Stimulated activated naive CD8-positive, alpha-beta T cell treated with anti-CD3 and anti-CD28 coated beads, Interleukin-15, amount 100 ng/mL, for 72 hours (primary cell): ENCODE data around the gene RPS6KL1.
A peak's percentile ranks its signal among the peaks of the same experiment; 100 is the strongest.

Experiments used
- ATAC-seq: fragments of 150-1000 bp; cut with Tn5 transposase; 2 replicates; pipeline ENCODE4 v1.10.0; 2021; ENCODE audit warnings: mild to moderate bottlenecking, moderate library complexity
- DNase-seq, 2 donors: peaks; one replicate each; pipeline ENCODE4 v3.0.0; 2021 to 2022
- H3K27ac Mint-ChIP-seq, 2 donors: one replicate each; pipeline ENCODE4 v1.8.0; 2022; ENCODE audit warnings: mild to moderate bottlenecking in 2 of 2, mixed read lengths in 2 of 2, moderate library complexity in 2 of 2
- H3K27me3 Mint-ChIP-seq: one replicate; pipeline ENCODE4 v1.8.0; 2022; ENCODE audit warnings: mixed read lengths
- H3K4me1 Mint-ChIP-seq: one replicate; pipeline ENCODE4 v1.8.0; 2022; ENCODE audit warnings: mild to moderate bottlenecking, mixed read lengths
- H3K4me3 Mint-ChIP-seq, 2 donors: one replicate each; pipeline ENCODE4 v1.8.0; 2022; ENCODE audit warnings: mild to moderate bottlenecking in 2 of 2, mixed read lengths in 2 of 2, moderate library complexity in 1 of 2
- H3K9me3 Mint-ChIP-seq, 2 donors: one replicate each; pipeline ENCODE4 v1.8.0; 2022; ENCODE audit warnings: mixed read lengths in 2 of 2

Gene RPS6KL1

DNA sequence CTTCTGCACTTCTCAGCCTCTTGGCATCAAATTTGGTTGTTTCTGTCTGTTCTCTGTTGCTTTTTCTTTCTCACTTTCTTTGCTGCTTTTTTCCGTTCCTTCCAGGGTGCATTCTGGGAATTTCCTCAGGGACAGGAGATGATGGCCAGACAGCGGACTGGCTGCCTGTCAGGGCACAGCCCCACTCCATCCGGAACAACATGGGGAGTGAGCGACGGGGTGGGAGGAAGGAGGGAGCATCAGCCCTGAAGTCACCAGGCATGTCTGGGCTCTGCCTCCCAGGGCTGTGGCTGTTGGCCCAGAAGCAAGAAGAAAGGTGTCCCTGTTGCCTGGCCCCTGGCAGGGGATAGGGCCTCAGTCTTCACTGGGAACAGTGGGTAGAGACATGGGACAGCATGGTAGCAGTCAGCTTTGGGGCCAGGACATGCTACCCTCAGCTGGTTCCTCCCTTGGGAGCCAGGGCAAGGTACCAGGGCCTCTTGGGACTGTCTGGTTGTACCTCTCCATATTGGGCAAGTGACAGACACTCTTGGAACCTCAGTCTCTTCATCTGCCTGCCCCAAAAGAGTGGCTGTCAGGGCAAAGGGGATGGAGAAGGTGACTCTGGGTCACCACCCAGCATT is 23.7 kb upstream of the RPS6KL1 start:
- ATAC-seq (no peak), DNase-seq (no peak)
- peak overlapping the region in 1 of 2 donors; percentile 79 for H3K27ac Mint-ChIP-seq
- H3K27me3 Mint-ChIP-seq = peaks cover 7% of the 10 kb centered on the region
- H3K9me3 Mint-ChIP-seq = no peaks in the 10 kb centered on the region
- peaks cover 26% of the 10 kb centered on the region for H3K4me1 Mint-ChIP-seq
- no peak overlapping the region for H3K4me3 Mint-ChIP-seq

DNA sequence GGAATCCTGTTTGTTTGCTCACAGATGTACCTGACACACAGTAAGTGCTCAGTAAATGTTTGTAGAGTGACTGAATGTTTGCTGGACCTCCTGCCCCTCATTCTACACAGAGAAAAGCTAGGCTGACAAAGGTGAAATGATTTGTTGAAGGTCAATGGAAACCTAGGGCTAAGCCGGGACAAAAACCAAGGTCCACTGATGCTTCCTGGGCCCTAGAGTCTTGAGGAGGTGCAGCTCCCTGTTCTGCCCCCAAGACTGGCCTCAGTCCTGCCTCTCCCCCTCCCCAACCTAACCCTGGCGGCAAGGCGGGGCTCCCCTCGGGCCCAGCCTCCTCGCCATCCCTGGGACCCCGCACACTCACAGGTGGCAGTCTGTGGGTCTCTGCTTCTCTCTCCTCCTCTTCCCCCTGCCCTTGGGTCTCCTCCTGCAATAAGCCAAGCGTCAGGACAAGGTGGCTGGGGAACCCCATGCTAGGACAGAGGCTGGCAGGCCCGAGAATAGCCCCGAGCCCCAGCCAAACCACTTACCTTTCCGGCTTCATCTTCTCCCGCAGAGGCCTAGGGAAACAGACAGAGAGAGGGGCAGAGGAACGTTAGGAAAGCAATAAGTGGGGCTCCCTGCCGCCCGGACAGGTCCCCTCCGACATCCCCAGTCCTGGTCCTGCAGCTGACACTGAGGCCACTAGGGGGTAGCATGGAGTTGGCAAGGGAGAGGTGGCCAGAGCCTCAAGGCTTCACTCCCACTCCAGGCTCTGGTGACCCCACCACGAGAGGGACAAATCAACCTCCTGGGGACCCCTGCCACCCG is 23.0 kb upstream of the RPS6KL1 start:
- Mint-ChIP-seq H3K4me1 (peaks cover 33% of the 10 kb centered on the region), H3K9me3 (no peaks in the 10 kb centered on the region), H3K4me3 (peak overlapping the region; percentile 32 to 53), H3K27me3 (peaks cover 7% of the 10 kb centered on the region), H3K27ac (peak overlapping the region; percentile 72 to 79)
- DNase-seq = peak; percentile 69 to 76
- ATAC-seq = peak; percentile 69

DNA sequence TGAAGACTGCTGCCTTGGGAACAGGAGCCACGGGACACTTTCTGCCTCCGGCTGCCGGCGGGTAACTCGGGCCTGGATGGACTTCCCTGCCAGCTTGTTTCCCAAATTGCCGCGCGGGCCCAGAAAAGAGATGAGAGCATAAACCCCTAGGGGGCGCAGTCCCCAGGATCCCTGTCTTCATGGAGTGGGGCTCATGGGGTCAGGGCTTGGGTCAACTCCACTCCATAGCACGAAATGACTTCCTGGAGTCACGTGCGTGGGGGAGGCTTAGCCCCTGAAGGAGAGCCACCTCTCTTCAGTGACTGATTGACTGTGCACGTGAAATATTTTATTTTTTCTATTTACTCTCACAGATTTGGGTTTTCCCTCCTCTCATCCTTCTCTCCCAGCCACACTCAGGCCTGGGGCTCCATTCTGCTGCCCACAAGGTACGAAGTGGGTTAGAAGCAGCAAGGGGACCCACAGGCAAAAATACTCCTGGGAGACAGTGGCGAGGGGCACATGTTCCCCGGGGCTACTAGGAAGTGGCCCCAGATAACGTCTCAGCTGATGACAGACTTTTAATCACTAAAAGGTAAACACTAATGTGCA is 22.3 kb upstream of the RPS6KL1 start:
- Mint-ChIP-seq H3K27ac (no peak overlapping the region), H3K4me3 (no peak overlapping the region), H3K27me3 (peaks cover 7% of the 10 kb centered on the region), H3K4me1 (peaks cover 36% of the 10 kb centered on the region), H3K9me3 (no peaks in the 10 kb centered on the region)
- no peak for ATAC-seq
- peak in 1 of 2 donors; percentile 42 for DNase-seq

DNA sequence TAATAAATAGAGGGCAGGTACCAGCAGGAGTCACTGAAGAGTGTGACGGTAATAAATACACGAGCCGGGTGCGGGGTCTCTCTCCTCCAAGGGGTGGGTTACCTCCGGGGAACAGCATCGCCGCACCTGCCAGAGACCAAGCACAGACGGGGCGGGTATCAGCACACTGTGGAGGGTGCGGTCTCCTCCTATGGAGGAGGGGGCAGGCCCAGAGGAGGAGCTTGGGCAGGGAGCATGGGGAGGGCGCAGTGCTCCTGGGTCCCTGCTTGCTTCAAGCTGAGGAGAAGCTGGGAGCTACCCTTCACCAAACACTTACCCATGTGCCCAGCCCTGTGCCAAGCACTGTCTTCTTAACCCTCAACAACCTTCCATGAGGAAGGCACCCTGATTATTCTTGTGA is 19.5 kb upstream of the RPS6KL1 start:
- Mint-ChIP-seq H3K9me3 (peaks cover 0 to 8% of the 10 kb centered on the region in 2 donors), H3K4me3 (peak overlapping the region; percentile 37 to 84), H3K27ac (peak overlapping the region; percentile 66 to 97), H3K27me3 (peaks cover 7% of the 10 kb centered on the region), H3K4me1 (peaks cover 48% of the 10 kb centered on the region)
- DNase-seq (no peak), ATAC-seq (no peak)

DNA sequence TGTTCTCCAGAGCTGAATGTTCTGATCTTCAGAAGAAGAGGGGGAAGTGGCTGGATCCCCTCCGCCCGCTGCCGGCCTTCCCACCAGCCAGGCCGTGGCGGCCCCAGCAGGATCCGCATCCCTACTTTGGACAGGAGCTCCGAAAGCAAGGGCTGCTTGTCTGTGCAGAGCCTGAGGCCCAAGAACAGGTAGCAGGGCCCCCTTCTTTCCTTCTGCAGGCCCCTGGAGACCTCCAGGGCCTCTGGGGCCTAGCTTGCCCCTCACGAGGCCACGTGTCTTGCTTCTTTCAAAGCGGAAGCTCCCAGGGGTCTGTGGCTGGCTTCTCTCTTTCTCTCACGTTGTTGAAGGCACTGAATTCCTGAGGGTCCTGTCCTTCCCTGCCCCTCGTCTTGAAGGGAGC is 19.1 kb upstream of the RPS6KL1 start:
- Mint-ChIP-seq H3K4me1 (peaks cover 51% of the 10 kb centered on the region), H3K9me3 (peaks cover 0 to 8% of the 10 kb centered on the region in 2 donors)
- no peak for ATAC-seq

GRCh38 chr14:74941676-74942097 is 18.6 kb upstream of the RPS6KL1 start:
- Mint-ChIP-seq H3K27ac (peak overlapping the region; percentile 97), H3K9me3 (peaks cover 0 to 8% of the 10 kb centered on the region in 2 donors), H3K27me3 (peaks cover 7% of the 10 kb centered on the region), H3K4me3 (peak overlapping the region; percentile 77 to 84), H3K4me1 (peaks cover 52% of the 10 kb centered on the region)
- DNase-seq (peak; percentile 48 to 67), ATAC-seq (peak; percentile 81)

More for the DNA sequence above, 19.1 kb upstream of the RPS6KL1 start:
- peaks cover 7% of the 10 kb centered on the region for H3K27me3 Mint-ChIP-seq
- H3K27ac Mint-ChIP-seq = peak overlapping the region; percentile 97
- peak overlapping the region; percentile 77 to 84 for H3K4me3 Mint-ChIP-seq
- DNase-seq = no peak

- H3K4me1 Mint-ChIP-seq = peaks cover 46% of the 10 kb centered on the region
- H3K9me3 Mint-ChIP-seq = peaks cover 0 to 8% of the 10 kb centered on the region in 2 donors
- ATAC-seq (peak; percentile 2), DNase-seq (no peak)
- peak overlapping the region; percentile 97 for H3K27ac Mint-ChIP-seq
- peaks cover 2% of the 10 kb centered on the region for H3K27me3 Mint-ChIP-seq
- peak overlapping the region; percentile 77 to 84 for H3K4me3 Mint-ChIP-seq
These were observed 18.0 kb upstream of the RPS6KL1 start for GRCh38 chr14:74940956-74941565.

DNA sequence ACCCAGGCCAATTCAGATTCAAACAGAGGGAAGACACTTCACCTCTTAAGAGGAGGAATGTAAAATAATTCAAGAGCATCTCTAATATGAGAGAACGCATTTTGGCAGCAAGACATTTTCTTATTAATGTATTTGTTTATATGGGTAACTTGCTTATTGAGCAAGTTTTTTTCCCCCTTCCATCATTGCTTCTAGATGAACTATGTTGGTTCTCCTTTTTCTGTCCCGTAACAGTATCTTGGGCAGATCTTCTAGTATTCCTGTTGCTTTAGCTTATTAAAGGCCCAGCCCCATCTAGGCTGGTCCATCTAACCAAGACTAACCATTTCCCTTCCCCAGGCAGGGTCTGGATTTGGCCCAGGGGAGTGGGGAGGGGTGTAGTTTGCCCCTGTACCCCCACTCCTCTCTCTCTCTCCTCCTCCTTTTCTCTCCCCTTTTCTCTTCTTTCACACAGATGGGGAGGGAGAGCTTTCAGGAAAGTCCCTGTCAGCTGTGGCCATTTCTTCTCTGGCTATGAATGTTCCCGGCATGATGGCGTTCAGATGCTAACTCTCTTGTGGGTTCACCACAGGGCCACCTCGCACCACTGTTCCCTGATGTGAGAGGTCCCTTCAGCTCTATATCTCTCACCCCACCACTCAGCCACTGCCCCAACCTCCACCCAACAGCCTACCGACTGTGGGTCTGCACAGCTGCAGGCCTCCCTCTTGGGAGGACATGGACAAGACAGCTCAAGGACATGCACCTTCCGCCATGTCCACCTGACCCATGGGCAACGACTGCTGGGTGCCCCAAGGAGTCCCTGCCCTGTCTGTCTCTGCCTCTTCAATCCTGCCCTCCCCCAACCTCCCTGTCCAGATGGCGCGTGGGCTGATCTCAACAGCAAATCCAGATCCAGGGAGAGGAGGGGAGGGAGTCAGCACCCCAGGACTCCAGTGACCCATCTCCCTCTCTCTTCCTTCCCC is 15.8 kb upstream of the RPS6KL1 start:
- H3K27ac Mint-ChIP-seq = no peak overlapping the region
- H3K9me3 Mint-ChIP-seq = peaks cover 0 to 8% of the 10 kb centered on the region in 2 donors
- no peak for DNase-seq
- H3K4me3 Mint-ChIP-seq = no peak overlapping the region
- peaks cover under 1% of the 10 kb centered on the region for H3K27me3 Mint-ChIP-seq
- ATAC-seq = no peak
- peaks cover 45% of the 10 kb centered on the region for H3K4me1 Mint-ChIP-seq

DNA sequence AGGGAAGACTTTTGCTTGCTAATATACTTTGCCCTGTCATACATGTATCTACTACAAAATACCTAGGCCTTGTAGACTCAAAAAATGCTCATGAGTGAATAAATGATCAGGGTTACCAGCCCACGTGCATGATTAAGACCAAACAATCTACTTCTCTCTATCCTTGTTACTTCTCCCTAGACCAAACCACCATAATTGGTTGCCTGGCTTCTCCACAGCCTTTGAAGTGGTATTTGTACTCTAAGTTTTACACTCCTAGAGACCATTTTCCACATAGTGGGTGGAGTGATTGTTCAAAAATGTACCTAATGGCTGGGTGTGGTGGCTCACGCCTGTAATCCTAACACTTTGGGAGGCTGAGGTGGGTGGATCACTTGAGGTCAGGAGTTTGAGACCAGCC is 14.1 kb upstream of the RPS6KL1 start:
- DNase-seq = no peak
- Mint-ChIP-seq H3K4me3 (no peak overlapping the region), H3K27me3 (peaks cover 7% of the 10 kb centered on the region), H3K27ac (no peak overlapping the region), H3K9me3 (peaks cover 0 to 8% of the 10 kb centered on the region in 2 donors), H3K4me1 (peaks cover 40% of the 10 kb centered on the region)
- ATAC-seq = peak; percentile 37

GRCh38 chr14:74936731-74937130 is 13.7 kb upstream of the RPS6KL1 start:
- Mint-ChIP-seq H3K27me3 (peaks cover 7% of the 10 kb centered on the region), H3K27ac (no peak overlapping the region), H3K4me1 (peaks cover 36% of the 10 kb centered on the region)

DNA sequence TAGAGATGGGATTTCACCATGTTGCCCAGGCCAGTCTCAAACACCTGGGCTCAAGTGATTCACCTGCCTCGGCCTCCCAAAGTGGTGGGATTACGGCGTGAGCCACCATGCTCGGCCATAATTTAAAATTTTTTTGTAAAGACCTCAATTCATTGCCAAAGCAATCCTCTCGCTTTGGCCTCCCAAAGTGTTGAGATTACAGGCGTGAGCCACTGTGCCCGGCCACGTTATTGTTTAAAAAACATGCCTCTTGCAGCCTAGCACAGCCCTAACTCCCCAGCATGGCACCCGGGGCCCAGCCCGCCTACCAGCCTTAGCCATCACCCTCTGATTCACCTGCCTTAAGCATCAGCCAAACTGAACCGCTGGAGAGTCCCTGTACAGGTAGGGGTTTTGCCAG is 13.1 kb upstream of the RPS6KL1 start:
- no peak overlapping the region for H3K4me3 Mint-ChIP-seq
- peaks cover 0 to 8% of the 10 kb centered on the region in 2 donors for H3K9me3 Mint-ChIP-seq
- no peak for ATAC-seq
- peaks cover 7% of the 10 kb centered on the region for H3K27me3 Mint-ChIP-seq
- peaks cover 30% of the 10 kb centered on the region for H3K4me1 Mint-ChIP-seq
- no peak overlapping the region for H3K27ac Mint-ChIP-seq
- no peak for DNase-seq

More at GRCh38 chr14:74936731-74937130, 13.7 kb upstream of the RPS6KL1 start:
- Mint-ChIP-seq H3K4me3 (no peak overlapping the region), H3K9me3 (peaks cover 0 to 8% of the 10 kb centered on the region in 2 donors)
- ATAC-seq = no peak
- DNase-seq = no peak

- peaks cover 7% of the 10 kb centered on the region for H3K27me3 Mint-ChIP-seq
- H3K27ac Mint-ChIP-seq = no peak overlapping the region
- H3K9me3 Mint-ChIP-seq = peaks cover 0 to 8% of the 10 kb centered on the region in 2 donors
- ATAC-seq (no peak), DNase-seq (no peak)
- H3K4me1 Mint-ChIP-seq = peaks cover 25% of the 10 kb centered on the region
- H3K4me3 Mint-ChIP-seq = no peak overlapping the region
These were observed 12.3 kb upstream of the RPS6KL1 start for GRCh38 chr14:74935360-74935680.

DNA sequence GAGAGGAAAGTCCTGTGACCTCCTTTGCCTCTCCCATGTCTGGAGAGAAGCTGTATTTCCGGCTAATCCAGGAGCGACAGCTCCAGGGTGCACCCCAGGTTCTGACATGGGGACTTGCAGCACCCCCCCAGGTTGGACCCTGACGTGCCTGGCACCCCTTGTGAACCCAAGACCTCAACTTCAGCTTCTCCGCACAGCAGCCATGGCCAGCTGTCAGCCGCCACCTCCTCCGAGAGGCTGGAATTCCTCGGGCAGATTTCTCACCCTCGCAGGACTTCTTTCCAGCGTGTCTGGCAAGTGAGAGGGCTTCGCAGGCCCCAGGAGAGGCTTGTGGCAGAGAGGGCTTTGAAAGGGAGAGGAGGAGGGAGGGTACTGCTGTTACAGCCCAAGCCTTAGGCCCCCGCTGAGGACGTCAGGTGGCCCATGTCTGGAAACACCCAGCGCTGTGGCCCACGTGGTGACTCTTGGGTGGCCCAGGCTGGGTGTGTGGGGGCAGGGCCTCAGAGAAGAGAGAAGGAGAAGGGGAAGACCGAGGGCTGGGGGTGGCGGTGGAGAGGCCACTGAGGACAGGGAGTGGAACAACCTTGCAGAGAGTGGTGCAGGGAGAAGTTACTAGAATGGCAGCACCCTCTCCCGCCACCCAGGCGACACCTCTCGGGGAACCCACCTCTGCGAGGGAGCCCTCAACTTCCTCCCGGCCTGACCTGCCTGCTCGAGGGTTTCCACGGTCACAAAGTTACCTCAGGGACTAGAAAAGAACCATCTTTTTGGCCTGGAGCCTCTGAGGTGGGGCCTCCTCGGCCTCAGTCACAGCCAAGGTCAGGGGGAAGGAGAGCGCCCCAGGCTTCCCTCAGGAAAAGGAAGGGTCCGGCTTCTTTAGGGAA is 11.7 kb upstream of the RPS6KL1 start:
- peaks cover 20% of the 10 kb centered on the region for H3K4me1 Mint-ChIP-seq
- H3K27me3 Mint-ChIP-seq = peaks cover 7% of the 10 kb centered on the region
- H3K4me3 Mint-ChIP-seq = no peak overlapping the region
- peaks cover 0 to 8% of the 10 kb centered on the region in 2 donors for H3K9me3 Mint-ChIP-seq
- ATAC-seq (peak; percentile 36), DNase-seq (no peak)
- peak overlapping the region in 1 of 2 donors; percentile 54 for H3K27ac Mint-ChIP-seq

DNA sequence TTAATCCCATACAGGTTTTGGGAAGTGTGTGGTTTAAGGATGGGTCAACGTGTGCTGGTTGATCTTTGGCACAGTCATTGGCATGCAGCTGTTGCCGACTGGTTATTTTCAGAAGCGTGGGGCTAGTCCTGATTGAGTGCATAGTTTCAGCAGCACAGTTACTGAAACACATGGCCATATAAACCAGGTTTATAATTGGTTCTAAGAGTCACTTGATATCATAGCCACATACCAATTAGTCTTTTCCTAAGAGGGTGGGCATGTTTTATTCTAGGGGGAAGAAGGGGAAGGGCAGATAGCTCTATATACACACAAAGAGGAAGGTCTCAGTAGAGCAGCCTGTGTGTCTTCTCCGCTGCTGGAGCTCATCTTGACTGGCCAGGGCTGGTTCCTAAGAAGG is 11.0 kb upstream of the RPS6KL1 start:
- ATAC-seq = no peak
- Mint-ChIP-seq H3K27me3 (peaks cover 7% of the 10 kb centered on the region), H3K27ac (no peak overlapping the region), H3K4me1 (peaks cover 20% of the 10 kb centered on the region), H3K4me3 (no peak overlapping the region), H3K9me3 (peaks cover 0 to 8% of the 10 kb centered on the region in 2 donors)
- no peak for DNase-seq
